Right hindlimb (tissue), 1 donor: ENCODE results near the gene MAD2L1.
"Not testable (repeated sequence)": the region's sequence is repeated elsewhere in the genome, so short reads cannot be mapped to it uniquely, and the experiment has no call there.

Experiments used
- DNase-seq: peaks from one replicate; pipeline ENCODE4 v3.0.0-alpha.2; 2018

The MAD2L1 gene

DNA sequence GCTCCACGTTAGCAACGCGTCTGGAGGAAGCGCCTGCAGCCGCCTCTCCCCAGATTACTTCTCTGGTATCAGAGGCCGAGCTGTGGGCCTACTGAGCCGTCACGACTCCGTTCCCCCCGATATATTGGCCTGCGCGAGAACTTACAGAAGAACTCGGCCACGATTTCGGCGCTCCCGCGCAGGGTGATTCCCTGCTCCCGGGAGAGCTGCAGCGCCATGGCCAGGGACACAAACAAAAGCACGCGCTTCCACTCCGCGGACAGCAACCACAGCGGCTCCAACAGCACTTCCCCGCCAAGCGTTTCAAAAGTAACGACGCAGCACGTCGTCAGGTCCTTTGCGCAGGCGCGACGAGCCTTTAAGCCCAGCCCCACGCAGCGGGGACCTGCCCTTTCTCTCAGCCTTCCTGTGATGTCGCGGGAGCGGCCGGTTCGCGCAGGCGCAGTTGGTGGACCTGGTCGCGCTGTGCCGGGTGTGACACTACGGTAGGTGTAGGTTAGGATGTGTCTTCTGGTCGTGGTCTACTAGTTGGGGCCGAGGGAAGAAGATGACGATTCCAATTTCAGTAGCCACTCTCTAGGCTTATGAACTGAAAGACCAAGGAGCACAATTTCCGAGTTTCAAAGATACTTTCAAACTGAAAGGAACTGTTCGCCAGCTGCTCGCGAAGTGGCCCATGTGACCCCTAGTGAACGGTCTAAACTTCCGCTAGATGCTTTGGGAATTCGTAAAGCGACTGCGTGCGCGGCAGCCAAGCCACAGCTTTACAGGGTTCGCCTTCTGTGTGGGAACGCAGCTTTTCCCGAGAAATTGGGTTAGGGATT, at the start of gene MAD2L1:
TSS of gene MAD2L1 (minus strand) at position 332 of the 824 bp plus-strand sequence. CDS start at position 218, 114 bp downstream.
- DNase-seq: peak; percentile 99

DNA sequence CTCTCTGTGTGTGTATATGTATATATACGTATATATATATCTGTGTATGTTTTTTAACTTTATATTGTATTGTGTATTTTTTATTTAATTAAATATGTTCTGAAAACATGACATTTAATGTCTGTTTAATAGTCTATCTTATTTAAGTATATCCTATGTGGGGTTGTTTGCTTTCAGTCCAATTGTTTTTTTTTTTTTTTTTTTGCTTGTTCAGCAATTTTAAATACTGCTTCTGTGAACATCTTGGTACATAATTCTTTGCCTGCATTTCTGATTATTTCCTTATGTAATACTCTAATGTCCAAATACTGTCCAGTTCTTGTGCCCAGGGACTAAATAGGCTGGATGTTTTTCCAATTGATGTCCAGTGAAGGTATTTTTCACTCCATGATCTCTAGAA, 45.1 kb upstream of the MAD2L1 start:
- no peak for DNase-seq

DNA sequence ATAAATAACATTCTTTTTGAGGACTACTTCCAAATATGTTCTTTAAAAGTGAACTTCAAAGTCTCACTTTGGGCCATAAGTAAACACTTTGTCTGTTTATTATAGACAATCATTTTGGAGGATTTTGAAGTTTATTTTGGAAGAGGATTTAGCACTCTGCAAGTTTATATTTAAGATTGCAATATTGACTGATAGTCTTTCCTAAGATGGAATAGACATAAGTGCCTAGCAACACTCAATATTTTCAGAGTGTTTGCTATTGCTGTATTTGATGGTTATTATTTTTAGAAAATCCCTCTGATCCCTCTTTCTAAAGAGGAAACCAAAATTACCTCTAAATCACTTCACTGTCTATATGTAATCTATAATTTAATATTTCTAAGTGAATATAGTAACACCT, 42.8 kb upstream of the MAD2L1 start:
- DNase-seq: no peak

DNA sequence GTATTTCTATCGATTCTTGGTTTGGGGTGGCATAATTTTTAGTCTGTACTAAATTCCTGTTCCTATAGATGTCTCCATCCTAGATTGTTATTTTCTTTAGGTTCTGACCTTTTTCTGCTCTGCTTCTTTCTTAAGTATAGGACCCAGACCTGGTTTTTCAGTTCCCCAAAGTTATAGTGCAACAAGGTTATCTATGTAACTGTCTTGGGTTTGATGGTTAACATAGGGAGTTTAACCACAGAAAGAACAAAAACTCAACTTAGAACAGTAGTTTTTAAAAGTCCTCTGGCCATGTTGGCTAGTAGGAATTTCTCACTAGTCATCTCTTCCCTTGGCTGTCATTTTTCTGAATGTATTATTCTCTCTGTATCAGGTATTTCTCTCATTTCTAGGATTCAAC, 38.8 kb upstream of the MAD2L1 start:
- DNase-seq: no peak

DNA sequence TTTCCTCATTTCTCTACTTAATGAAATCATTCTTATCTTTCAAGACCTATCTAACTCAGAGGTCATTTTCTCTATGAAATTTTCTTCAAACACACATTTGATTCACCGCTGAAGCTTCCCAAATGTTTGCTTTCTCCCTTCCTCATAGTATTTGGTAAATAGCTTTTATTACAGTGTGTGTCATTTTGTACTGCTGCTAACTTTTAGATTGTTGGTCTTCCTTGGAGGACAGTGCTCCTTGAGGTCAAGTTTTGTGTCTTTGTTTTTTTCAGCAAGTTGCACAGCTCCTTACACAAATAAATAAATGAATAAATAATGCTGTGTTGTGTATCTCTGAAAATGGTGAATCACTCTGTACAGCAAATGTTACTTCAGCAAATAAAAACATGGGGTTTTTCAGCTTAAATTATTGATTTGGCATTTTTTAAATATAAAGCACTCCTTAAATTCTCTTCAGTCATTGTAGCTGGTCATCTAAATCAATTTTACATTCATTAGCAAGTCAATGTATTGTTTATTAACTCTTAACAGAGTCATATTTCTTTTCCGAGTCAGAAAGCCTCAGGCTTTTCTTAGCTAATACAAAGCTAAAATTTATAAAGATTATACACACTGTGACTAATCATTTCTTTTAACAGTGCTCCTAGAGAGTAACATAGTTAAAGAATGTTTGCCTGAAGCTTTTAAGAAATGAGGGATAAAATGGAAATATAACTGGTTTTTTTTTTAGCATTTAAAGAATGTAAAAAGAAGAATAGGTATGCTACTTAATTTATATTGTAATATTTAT, 30.1 kb upstream of the MAD2L1 start:
- no peak for DNase-seq

DNA sequence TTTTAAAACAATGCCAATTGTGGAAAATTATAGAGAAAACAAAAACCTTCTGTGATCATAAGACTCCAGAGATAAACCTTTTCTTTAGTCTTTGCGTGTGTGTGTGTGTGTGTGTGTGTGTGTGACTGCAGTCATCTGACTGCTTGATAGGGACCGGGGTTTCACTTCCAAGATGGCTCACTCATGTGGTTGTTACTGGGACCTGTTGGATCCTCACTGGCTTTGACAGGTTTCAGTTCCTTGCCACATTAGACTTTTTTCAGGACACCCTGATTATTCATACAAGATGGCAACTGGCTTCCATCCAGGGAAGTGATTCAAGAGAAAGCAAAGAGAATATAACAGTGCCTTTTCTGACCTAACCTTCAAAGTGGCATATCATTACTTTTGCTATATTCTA, 21.9 kb upstream of the MAD2L1 start:
- no peak for DNase-seq

DNA sequence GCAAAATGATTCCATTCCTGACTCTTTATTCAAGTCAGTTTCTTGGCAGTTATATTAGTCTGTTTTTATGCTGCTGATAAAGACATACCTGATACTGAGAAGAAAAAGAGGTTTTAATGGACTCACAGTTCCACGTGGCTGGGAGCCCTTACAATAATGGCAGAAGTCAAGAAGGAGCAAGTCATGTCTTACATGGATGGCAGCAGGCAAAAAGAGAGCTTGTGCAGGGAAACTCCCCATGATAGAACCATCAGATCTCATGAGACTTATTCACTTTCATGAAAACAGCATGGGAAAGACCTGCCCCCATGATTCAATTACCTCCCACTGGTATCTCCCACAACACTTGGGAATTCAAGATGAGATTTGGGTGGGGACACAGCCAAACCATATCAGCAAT, 21.4 kb upstream of the MAD2L1 start:
- not testable (repeated sequence) for DNase-seq

DNA sequence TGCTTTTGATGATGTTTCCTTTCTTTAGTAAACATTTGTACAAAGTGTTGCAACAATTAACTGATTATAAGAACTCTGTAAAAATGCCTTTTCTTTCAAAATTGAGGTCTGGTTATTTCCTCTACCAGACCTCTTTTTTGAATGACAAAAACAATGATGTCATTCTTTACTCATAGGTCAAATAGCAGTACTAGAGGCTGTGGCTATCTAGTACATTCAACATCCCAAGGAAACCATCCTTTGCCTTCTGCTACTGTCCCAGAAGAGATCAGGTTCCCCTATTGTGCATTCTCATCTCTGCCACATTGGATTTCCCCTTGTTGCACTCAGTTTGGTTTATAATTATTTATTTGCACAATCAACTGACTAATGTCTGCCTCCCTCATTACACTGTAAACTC, 19.1 kb upstream of the MAD2L1 start:
- DNase-seq: no peak

DNA sequence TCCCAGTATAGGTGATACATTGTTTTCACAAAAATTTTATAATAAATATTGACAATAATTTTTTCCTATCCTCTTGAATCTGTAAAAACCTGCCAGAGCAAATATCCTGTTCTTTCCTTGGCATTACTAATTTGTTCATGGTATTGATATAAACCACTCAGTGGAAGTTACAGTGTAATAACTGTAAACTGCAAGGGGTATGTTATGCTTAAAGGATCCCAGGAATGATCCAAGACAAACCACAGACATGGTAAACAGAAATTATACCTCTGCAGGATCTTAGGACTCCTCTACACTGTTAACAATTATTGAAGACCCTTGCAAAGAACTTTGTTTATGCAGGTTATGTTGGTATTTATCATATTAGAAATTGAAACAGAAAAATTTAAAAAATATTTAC, 17.7 kb upstream of the MAD2L1 start:
- no peak for DNase-seq

DNA sequence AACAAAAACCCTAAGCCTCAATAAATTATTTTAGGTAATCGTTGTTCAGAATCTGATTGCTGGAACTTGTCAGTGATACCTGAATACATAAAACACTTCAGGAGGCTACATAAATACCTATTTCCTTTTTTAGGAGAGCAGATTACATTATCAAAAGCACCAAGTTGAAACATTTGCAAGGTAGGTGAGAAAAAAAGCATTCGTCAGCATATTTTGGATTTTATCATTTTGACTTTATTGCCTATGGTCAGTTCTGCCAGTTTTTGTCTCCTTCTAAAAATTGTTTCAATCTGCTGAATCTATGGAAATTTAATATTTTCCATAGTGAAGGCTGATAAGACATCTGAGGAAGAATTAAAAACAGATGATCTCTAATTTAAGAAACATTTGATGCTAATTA, 16.5 kb upstream of the MAD2L1 start:
- no peak for DNase-seq

DNA sequence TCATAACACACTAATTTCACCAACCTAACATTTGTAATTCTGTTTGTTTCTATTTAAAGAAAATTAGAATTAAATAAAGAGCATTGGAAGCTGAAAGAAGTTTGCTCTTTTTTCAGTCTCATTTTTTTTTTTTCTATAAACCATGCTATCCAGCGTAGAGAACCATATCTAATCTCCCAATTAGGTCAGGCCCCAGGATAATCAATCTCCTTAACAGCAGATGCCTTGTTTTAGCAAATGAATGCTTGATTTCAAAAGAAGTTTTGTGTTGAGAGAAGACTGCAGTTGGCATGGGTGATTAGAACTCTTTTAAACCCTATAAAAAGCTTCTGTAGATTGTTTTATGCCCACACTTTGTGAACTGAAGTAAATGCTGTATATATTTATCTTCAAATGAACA, 15.6 kb upstream of the MAD2L1 start:
- no peak for DNase-seq

DNA sequence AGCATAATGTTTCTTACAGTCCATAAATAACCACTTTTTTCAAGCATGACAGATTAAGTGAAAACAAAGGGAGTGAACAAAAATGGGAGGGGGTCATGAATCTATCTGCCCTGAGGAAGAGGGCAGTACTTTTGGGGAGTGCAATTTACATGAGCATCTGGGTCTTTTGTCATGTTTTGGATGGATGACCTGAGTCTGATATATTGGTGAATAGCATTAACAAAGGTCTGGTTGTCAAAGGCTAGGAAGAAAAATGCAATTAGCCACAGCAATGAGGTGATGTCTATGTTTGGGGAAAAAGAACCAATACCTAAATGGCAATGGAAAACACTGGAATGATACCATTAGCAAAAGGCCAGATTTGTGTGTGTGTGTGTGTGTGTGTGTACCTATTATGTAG, 15.1 kb upstream of the MAD2L1 start:
- DNase-seq: no peak

DNA sequence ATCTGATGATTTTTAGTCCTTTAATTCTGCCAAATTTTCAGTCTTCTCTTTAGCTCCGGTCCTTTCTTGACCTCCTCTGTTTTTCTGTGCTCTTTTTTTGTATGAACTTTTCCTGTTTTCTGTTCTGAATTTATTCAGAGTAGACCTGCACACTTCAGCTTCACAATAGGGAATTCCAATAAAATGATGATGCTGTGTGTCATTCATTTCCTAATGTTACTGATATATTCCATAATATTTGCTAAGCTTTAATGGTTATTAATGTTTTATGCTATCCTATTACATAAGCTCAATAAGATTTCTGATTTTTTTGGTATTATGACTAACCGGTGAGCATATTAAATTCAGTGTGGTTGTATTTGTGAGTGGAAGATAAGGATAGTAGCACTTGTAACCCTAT, 13.9 kb upstream of the MAD2L1 start:
- DNase-seq: no peak

DNA sequence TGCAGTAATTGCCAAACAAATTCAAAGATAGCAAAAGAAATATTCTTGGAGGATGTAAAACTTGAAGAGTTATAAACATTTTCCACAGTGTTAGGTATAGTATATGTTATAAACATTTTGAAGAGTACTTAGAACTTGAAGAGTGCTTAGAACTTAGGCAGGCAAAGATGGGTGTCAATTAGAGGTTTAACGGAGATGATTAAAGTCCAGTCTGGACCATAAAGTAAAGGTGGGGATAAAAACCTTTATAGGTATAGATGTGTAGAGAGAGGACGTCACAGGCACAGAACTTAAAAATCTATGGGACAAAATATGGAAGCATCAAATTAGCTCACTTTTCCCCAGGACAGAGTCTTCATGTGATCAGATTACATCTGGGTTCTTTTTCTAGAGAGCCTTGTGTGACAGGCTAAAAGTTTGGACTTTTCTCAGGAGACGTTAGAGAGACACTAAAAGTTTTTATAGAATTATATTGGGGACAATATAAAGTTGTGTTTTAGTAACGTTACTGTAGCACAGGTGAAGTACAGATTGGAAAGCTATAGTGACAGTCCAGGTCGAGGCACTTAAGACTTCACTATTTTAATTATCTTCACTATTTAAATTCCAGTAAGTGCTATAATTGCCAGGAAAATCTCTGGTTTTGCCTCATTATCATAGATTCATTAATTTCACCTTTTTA, 13.3 kb upstream of the MAD2L1 start:
- DNase-seq: no peak

DNA sequence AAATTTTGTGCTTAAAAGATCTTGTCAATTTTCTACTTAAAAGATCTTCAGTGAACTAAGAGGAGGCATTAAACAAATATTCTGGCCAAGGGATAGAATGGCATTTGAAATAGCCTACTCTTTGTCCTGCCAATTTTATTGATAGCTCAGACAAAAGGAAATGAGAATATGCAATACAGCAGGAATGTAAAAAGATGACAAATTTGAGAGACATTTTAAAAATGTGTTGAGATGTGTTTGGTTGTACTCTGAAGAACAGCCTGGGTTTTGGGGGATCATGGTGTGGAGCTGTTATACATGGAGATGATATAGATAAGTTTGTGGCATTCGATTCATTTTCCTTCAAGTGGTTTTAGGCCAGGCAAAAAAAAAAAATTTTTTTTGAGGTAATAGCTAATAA, 11.6 kb upstream of the MAD2L1 start:
- no peak for DNase-seq

DNA sequence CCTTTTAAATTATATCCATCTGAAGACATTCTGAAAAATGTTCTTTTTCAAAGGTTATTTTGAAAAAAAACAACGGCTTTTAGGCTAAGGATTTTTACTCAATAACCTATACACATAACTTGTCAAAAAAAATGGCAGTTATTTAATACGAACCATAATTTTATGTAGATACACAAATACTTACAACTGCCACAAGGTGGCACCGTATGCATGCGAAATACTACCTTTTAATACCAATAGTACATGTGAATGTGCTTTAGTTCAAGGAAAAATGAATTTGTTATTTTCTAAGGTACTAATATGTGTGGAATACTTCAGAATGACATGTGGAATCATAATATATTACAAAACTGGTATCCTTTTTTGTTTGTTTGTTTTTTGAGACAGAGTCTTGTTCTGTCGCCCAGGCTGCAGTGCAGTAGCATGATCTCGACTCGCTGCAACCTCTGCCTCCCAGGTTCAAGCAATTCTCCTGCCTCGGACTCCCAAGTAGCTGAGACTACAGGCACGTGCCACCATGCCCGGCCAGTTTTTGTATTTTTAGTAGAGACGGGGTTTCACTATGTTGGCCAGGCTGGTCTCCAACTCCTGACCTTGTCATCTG, 4.6 kb upstream of the MAD2L1 start:
- peak; percentile 46 for DNase-seq

DNA sequence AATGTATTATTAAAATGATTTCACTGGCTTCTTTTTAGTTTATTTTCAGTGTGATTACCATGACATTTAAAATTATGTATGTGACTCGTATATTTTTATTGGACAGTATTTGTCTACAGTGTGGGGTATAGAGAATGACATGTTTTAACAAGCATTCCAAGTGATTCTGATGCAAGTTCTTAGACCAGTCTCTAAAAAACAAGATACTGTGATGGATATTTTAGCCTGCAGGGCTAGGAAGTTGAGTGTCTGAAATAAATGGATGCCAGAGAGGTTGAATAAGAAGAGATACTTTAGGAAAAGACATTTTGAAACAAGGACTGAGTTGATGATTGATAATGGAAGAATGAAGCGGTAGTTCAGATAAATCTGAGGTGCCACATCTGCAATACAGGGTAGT, 3.5 kb upstream of the MAD2L1 start:
- DNase-seq: no peak

DNA sequence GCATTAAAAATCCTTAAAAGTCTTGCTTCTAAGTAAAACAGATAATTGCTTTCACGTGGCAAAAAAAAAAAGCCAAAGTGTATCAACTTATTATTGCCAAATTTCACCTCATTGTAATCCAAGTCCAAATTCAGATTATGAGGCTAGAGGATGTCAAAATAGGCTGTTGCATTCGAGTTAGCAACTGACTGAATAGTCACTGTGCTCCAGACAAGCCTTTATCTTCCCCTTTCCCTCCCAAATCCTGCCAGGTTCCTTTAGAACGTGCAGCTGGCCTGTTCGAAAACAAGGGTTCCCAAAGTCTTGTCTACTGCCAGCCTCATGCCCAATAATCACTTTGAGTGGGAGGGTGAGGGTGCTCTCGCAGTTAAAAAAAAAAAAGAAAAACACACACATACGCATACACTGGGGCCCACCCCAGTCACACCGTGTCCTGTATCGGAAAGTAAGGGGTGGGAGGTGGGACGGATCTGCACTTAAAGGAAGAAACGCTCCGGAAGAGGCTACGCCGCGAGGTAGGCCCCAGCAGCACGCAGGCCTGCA, 603 bp downstream of the MAD2L1 start:
- no peak for DNase-seq

DNA sequence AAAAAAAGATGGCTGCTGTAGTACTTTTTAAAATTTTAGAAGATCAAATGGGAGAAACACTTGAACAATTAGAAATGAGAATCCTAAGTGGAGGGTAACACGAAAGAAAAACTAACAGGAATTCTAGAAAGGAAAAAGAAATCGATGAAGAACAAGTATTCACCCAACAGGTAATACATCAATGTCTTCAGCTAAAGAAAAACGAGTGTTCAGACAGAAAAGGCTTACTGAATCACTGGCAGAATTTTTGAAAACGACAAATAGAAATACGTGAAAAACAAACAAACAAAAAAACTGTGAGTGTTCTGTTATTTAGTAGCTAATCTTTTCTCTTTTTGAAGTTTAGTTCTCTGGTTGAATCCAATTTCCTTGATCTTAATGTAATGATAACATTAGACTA, 1.8 kb downstream of the MAD2L1 start:
- DNase-seq: no peak

DNA sequence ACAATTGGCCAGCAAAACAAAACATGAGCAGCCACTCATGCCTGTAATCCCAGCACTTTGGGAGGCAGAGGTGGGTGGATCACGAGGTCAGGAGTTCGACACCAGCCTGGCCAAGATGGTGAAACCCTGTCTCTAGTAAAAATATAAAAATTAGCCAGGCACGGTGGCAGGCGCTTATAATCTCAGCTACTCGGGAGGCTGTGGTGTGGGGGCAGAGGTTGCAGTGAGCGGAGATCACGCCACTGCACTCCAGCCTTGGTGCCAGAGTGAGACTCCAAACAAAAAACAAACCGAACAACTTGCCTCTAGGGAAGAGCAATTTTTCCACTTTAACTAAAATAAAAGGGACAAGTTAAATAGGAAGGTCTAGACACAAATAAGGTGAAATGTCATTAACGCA, 2.9 kb downstream of the MAD2L1 start:
- DNase-seq: not testable (repeated sequence)

DNA sequence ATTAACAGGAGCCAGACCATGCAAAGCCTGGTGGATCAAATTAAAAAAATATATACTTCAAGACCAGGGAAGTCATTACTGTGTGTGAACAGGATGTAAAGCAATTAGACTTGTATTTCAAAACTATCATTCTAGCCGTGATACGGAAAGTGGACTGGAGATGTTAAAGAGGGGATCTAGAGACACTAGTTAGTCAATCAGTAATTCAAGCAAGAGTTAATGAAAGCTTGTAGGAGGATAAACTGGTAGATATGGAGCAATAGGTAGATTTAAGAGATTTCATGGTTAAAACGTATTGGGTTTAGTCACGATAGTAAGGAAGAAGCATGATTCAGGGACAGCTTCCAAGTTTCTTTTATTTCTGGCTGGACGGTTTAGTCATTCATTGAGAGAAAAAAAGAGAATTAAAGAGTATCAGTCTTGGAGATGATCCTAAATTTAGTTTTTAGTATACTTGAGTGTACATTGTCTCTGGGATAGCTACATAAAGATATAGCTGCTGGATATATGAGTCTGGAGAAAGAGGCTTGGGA, 3.9 kb downstream of the MAD2L1 start:
- DNase-seq: no peak

DNA sequence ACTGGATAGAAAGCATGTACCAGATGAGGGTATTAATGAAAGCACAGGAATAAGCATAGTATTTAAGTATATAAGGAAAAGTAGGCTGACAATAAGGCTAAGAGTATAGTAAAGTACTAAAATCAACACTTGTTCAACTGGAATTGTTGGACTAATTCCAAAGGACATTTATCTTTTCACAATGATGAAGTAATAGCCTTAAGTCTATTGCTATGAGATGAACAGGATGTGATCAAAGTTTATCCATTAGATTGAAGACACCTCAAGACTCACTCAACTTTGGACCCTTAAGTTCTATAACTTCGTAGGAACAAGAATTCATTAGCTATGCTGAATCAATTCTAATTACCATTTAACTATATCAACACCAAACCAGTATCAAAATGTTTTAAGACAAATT, 7.6 kb downstream of the MAD2L1 start:
- DNase-seq: no peak

DNA sequence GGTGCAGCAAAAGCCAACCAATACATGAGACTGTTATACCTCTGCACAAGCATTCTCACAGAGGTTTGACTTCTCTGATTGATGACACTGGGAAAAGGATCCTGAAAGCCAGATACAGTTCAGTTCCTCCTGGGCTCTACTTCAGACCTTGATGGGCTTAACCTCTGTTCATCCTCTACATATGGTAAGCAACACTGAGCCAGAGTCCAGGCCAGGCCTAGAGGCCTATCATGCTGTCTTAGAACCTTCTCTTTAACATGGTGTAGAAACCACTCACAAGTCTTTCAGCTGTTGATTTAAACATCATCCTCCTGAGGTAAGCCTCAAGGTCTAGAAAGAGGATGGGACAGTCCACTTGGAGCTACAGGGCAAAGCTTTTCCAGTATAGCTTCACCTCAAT, 9.2 kb downstream of the MAD2L1 start:
- DNase-seq: no peak
